NOMO-1 treated with dmso at 0.1 percent for 144 hours (cell line): ENCODE data around the gene ICAM2.
"Not testable (repeated sequence)": the region's sequence is repeated elsewhere in the genome, so short reads cannot be mapped to it uniquely, and the experiment has no call there.

ENCODE experiments used
- DNase-seq: peaks from one replicate; lab custom pipeline; 2025; ENCODE audit not compliant: unreplicated experiment; lab: John Stamatoyannopoulos, UW

ICAM2 gene

GRCh38 chr17:63998050-63998720, 22.2 kb downstream of the ICAM2 start, which contains the start of gene PRR29:
Gene PRR29 (plus strand): TSS chr17:63998351. CDS start chr17:63998365, 14 bp downstream.
- no peak for DNase-seq

- DNase-seq, result no peak
Measured at GRCh38 chr17:63997341-63998048, 22.9 kb downstream of the ICAM2 start.

GRCh38 chr17:63996430-63997182, 23.8 kb downstream of the ICAM2 start:
- no peak for DNase-seq

- DNase-seq, result no peak
Measured at GRCh38 chr17:63995626-63996025, 24.8 kb downstream of the ICAM2 start.

GRCh38 chr17:63993368-63993985, 27.0 kb downstream of the ICAM2 start:
- no peak for DNase-seq

GRCh38 chr17:63991611-63992010, 28.8 kb downstream of the ICAM2 start:
- DNase-seq, result no peak

- DNase-seq, result no peak
Measured at GRCh38 chr17:63989622-63990345, 30.6 kb downstream of the ICAM2 start.

GRCh38 chr17:63988741-63989621, 31.5 kb downstream of the ICAM2 start:
- DNase-seq, result no peak

GRCh38 chr17:63988127-63988478, 32.3 kb downstream of the ICAM2 start:
- no peak for DNase-seq

GRCh38 chr17:63987221-63988126, 33.0 kb downstream of the ICAM2 start:
- DNase-seq, result no peak

GRCh38 chr17:63986821-63987220, 33.6 kb downstream of the ICAM2 start:
- no peak for DNase-seq

GRCh38 chr17:63985387-63986140, 34.9 kb downstream of the ICAM2 start:
- no peak for DNase-seq

GRCh38 chr17:63984651-63985386, 35.6 kb downstream of the ICAM2 start:
- DNase-seq, result peak; percentile 36

- no peak for DNase-seq
Measured at GRCh38 chr17:63984236-63984635, 36.2 kb downstream of the ICAM2 start.

- no peak for DNase-seq
Measured at GRCh38 chr17:63983320-63983719, 37.1 kb downstream of the ICAM2 start.

GRCh38 chr17:63982641-63983040, 37.8 kb downstream of the ICAM2 start:
- DNase-seq, result not testable (repeated sequence)
